K562 (cell line): ENCODE data around the gene MCCD1. TPM values are rescaled to one million over a fixed set of nuclear protein-coding genes. Genes with fewer than 3 reads are reported as not detected.

ENCODE experiments used
- ARID1B ChIP-seq: fragments of 450-650 bp; IDR thresholded peaks from 2 replicates; pipeline ENCODE4 v1.6.1; 2016; ENCODE audit warnings: antibody characterized with exemption, mild to moderate bottlenecking, inconsistent platforms
- CCNT2 ChIP-seq: IDR thresholded peaks from 2 replicates; pipeline ENCODE4 v1.6.1; 2011; ENCODE audit warnings: borderline replicate concordance, low read depth, mild to moderate bottlenecking, moderate library complexity, mixed read lengths, low read length; ENCODE audit not compliant: insufficient read length; ENCODE audit errors: extremely low read depth
- CREB5 ChIP-seq: fragments of 250-450 bp; sonication (Bioruptor Pico); IDR thresholded peaks from 2 replicates; pipeline ENCODE4 v1.5.0; 2020; ENCODE audit warnings: mild to moderate bottlenecking
- CTCF ChIP-seq, 3 experiments: IDR thresholded peaks in 2 of 3; conservative IDR thresholded peaks in 1 of 3; 2 replicates each; pipeline ENCODE4 v1.5.1; 2011 to 2012; ENCODE audit warnings: low read length in 3 of 3, mild to moderate bottlenecking in 3 of 3, control low read depth in 2 of 3, improper control_type of control experiment in 1 of 3, inconsistent platforms in 1 of 3, low read depth in 1 of 3, mixed read lengths in 1 of 3, moderate library complexity in 1 of 3; ENCODE audit not compliant: insufficient read depth in 2 of 3
- ESRRA ChIP-seq: fragments of 450-650 bp; IDR thresholded peaks from 2 replicates; pipeline ENCODE4 v1.6.1; 2014; ENCODE audit warnings: low read depth, mild to moderate bottlenecking, moderate library complexity, borderline replicate concordance
- FOSL1 ChIP-seq: fragments of 200-800 bp; sonication (Bioruptor generic); conservative IDR thresholded peaks from 2 replicates; pipeline ENCODE4 v1.6.1; 2016; ENCODE audit warnings: missing genetic modification characterization, missing compliant biosample characterization
- FOXJ2 ChIP-seq: fragments of 200-800 bp; sonication (Bioruptor generic); IDR thresholded peaks from 2 replicates; pipeline ENCODE4 v1.6.1; 2016; ENCODE audit warnings: missing genetic modification characterization, missing compliant biosample characterization
- JUNB ChIP-seq: fragments of 450-650 bp; formaldehyde crosslinking; conservative IDR thresholded peaks from 2 replicates; pipeline ENCODE4 v1.4.0; 2020; ENCODE audit warnings: mild to moderate bottlenecking
- JUND ChIP-seq, 2 experiments: IDR thresholded peaks; 2 replicates in 1 of 2; 3 replicates in 1 of 2; pipeline ENCODE4 v1.6.1; 2011; ENCODE audit warnings: borderline replicate concordance in 2 of 2, low read depth in 2 of 2, low read length in 2 of 2, improper control_type of control experiment in 1 of 2, missing biosample characterization in 1 of 2, missing genetic modification characterization in 1 of 2, missing genetic modification reagents in 1 of 2
- LCOR ChIP-seq: sonication (generic); formaldehyde crosslinking; IDR thresholded peaks from 2 replicates; pipeline ENCODE4 v1.8.0; 2022; ENCODE audit warnings: mild to moderate bottlenecking, missing genetic modification reagents
- MYNN ChIP-seq, 2 experiments: sonication (generic); formaldehyde crosslinking in 1 of 2; IDR thresholded peaks; 2 replicates each; pipeline versions ENCODE4 v1.5.0 to v1.6.1; 2016 to 2020; ENCODE audit warnings: antibody characterized with exemption in 1 of 2, missing genetic modification reagents in 1 of 2
- NCOA1 ChIP-seq: fragments of 450-650 bp; IDR thresholded peaks from 2 replicates; pipeline ENCODE4 v1.6.1; 2016; ENCODE audit warnings: low read depth
- NR2F6 ChIP-seq: fragments of 450-650 bp; formaldehyde crosslinking; IDR thresholded peaks from 2 replicates; pipeline ENCODE4 v1.4.0; 2020; ENCODE audit warnings: mild to moderate bottlenecking
- RNF219 ChIP-seq: fragments of 250-450 bp; sonication (Bioruptor Pico); IDR thresholded peaks from 2 replicates; pipeline ENCODE4 v1.5.0; 2022; ENCODE audit warnings: mild to moderate bottlenecking
- SREBF1 ChIP-seq: fragments of 150-350 bp; IDR thresholded peaks from 2 replicates; pipeline ENCODE4 v1.6.1; 2014; ENCODE audit warnings: antibody characterized with exemption, low read depth, low read length, borderline replicate concordance
- TBL1XR1 ChIP-seq, 2 experiments: IDR thresholded peaks; 2 replicates each; pipeline ENCODE4 v1.6.1; 2012; ENCODE audit warnings: improper control_type of control experiment in 2 of 2, low read length in 2 of 2, mild to moderate bottlenecking in 1 of 2
- TEAD1 ChIP-seq, 2 experiments: fragments of 450-650 bp in 1 of 2; sonication (generic) in 1 of 2; formaldehyde crosslinking; IDR thresholded peaks; 2 replicates each; pipeline versions ENCODE4 v1.4.0 to v1.8.0; 2020 to 2022; ENCODE audit warnings: mild to moderate bottlenecking in 2 of 2, missing genetic modification reagents in 1 of 2
- THRA ChIP-seq: fragments of 450-650 bp; IDR thresholded peaks from 2 replicates; pipeline ENCODE4 v1.6.1; 2017; ENCODE audit warnings: mild to moderate bottlenecking, moderate library complexity
- XRCC5 ChIP-seq: fragments of 200-400 bp; formaldehyde crosslinking; IDR thresholded peaks from 2 replicates; pipeline ENCODE4 v1.6.1; 2017; ENCODE audit warnings: low read depth, mild to moderate bottlenecking, low read length
- ZNF133 ChIP-seq: fragments of 250-450 bp; sonication (Bioruptor Pico); IDR thresholded peaks from 2 replicates; pipeline ENCODE4 v1.4.0; 2020; ENCODE audit warnings: mild to moderate bottlenecking
- ZNF282 ChIP-seq: sonication (generic); formaldehyde crosslinking; IDR thresholded peaks from 2 replicates; pipeline ENCODE4 v1.8.1; 2023; ENCODE audit warnings: missing genetic modification reagents
- ZNF436 ChIP-seq: fragments of 250-450, 450-650 bp; sonication (Bioruptor Pico); formaldehyde crosslinking; IDR thresholded peaks from 2 replicates; pipeline ENCODE4 v1.7.0; 2020; ENCODE audit warnings: mild to moderate bottlenecking
- ZZZ3 ChIP-seq: fragments of 450-650 bp; IDR thresholded peaks from 2 replicates; pipeline ENCODE4 v1.6.1; 2016; ENCODE audit warnings: antibody characterized with exemption, mild to moderate bottlenecking, moderate library complexity
- polyA plus RNA-seq, 8 experiments: library from polyadenylated mRNA; depleted of rRNA in 4 of 8; stranded (reverse) in 5 of 8; unstranded in 3 of 8; fragments of >200 nt; fragmentation: Nextera tagmentation in 2 of 8; fragmentation: Illumina TruSeq in 1 of 8; extraction: Ambion mirVana in 2 of 8; extraction: Trizol in 1 of 8; gene quantifications; 2 replicates each; pipeline versions ENCODE4 v1.2.1 to v1.2.3, GENCODE V29; 2011 to 2014; ENCODE audit warnings: inconsistent platforms in 1 of 8, missing spikeins in 1 of 8
- total RNA-seq, 7 experiments: library from RNA; depleted of rRNA in 6 of 7; stranded (reverse); fragments of >200 nt in 6 of 7; fragmentation: Illumina TruSeq in 2 of 7; extraction: Trizol in 2 of 7; gene quantifications; 2 replicates each; pipeline versions ENCODE4 v1.2.1 to v1.2.3, GENCODE V29; 2011 to 2021; ENCODE audit warnings: low replicate concordance in 1 of 7

MCCD1 gene
- total and polyA plus RNA-seq, 9 of the 15 experiments (the other 6 are each of a cell fraction or from before 2014, with no cell fraction given), result not detected

GRCh38 chr6:31525553-31525931, 3.2 kb upstream of the MCCD1 start (continued):
- TF ChIP-seq CREB5 (CRISPR knock-in tag) (no peak), RNF219 (CRISPR knock-in tag) (no peak), XRCC5 (no peak), ZNF282 (CRISPR knock-in tag) (no peak), JUND (IDR thresholded peaks at IDR 0.05; ENCODE audit: borderline replicate concordance, low read depth, low read length) (peak; percentile 94), JUND (tag; IDR thresholded peaks at IDR 0.05; ENCODE audit: borderline replicate concordance, low read depth, low read length) (peak; percentile 92; the same call in 1 of the 3 replicates), TBL1XR1 (IDR thresholded peaks at IDR 0.05; ENCODE audit: low read length in 2 of 2) (no peak), FOSL1 (tag) (peak; percentile 93), ZZZ3 (no peak), ZNF436 (CRISPR knock-in tag) (no peak), ESRRA (no peak), FOXJ2 (tag) (no peak), ARID1B (peak; percentile 73), JUNB (CRISPR knock-in tag) (0 out of 2 replicates have a peak, but pooled peaks have one; percentile 48), CTCF (IDR thresholded peaks at IDR 0.05 in 2 of 3, conservative IDR thresholded peaks at IDR 0.05 in 1 of 3; ENCODE audit: insufficient read depth in 2 of 3, low read depth in 1 of 3, low read length in 3 of 3) (no peak), SREBF1 (no peak), NR2F6 (CRISPR knock-in tag) (no peak), CCNT2 (no peak), NCOA1 (no peak), ZNF133 (CRISPR knock-in tag) (no peak), LCOR (0 out of 2 replicates have a peak, but pooled peaks have one; percentile 51), MYNN (IDR thresholded peaks at IDR 0.05) (no peak), MYNN (CRISPR knock-in tag; IDR thresholded peaks at IDR 0.05) (no peak), TEAD1 (CRISPR knock-in tag; IDR thresholded peaks at IDR 0.05) (no peak), THRA (no peak)
